ENCODE results near the gene COL23A1. TPM values are rescaled to one million over a fixed set of nuclear protein-coding genes. Genes with fewer than 3 reads are reported as not detected.

The COL23A1 gene
- total and polyA plus RNA-seq, 4 donors, result 0.76 to 4.4 (median 1.3) TPM

DNA sequence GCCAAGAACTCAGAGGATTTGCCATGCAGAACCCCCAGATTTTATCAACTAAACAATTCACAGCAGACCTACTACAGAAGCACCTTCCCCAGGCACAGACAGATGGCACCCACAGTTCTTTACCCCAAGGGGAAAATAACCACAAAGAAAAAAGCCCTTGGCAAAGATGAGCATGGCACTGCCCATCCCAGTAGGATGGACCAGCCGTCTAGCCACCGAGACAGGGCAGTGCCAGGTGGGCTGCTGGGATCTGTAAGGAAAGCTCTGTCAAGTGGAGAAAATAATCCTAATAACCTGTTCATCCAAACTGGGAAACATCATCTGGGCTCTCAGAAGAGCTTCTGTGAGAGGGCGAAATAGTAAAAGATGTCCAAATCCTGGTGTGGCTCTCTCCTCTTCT is 130.0 kb downstream of the COL23A1 start:
- Histone ChIP-seq H3K4me3 (no peak overlapping the region), H3K9me3 (ENCODE audit: control insufficient read depth in 4 of 4, insufficient read depth in 3 of 4, low read length in 3 of 4) (no peaks in the 10 kb centered on the region), H3K36me3 (ENCODE audit: control insufficient read depth in 4 of 4, insufficient read depth in 4 of 4, low read length in 4 of 4) (no peaks in the 10 kb centered on the region), H3K27ac (ENCODE audit: low read depth in 1 of 2, low read length in 1 of 2) (peak overlapping the region in 1 of 2 donors; percentile 69), H3K27me3 (ENCODE audit: control insufficient read depth in 3 of 3, insufficient read depth in 3 of 3, low read length in 2 of 3) (no peaks in the 10 kb centered on the region), H3K4me1 (ENCODE audit: control insufficient read depth in 5 of 5, insufficient read depth in 5 of 5, low read length in 5 of 5) (peaks cover 0 to 9% (median 3%) of the 10 kb centered on the region in 5 donors), H3K9ac (ENCODE audit: insufficient read depth in 1 of 2, low read length in 2 of 2) (no peak overlapping the region)
- DNase-seq, result no peak
- no peak for ATAC-seq (ENCODE audit: insufficient read depth, low FRiP score)
- TF ChIP-seq CTCF (IDR thresholded peaks at IDR 0.05; ENCODE audit: control extremely low read depth, extremely low read depth), result no peak
- WGBS, 2 donors, result 96 to 97% methylated on average over 3 of the region's 3 CpGs

DNA sequence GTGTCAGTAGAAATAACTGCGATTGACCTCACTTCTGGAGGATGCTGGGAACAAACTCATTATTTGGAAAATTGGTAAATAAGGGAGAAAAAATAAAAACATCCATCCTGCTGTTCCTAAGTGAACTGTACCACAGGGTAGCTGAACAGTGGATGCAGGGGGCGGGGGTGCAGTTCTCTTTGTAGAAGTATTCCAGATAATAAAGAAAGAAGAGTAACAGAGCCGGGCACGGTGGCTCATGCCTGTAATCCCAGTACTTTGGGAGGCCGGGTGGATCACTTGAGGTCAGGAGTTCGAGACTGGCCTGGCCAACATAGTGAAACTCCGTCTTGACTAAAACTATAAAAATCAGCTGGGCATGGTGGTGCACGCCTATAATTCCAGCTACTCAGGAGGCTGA is 132.1 kb downstream of the COL23A1 start:
- DNase-seq (no peak), ATAC-seq (ENCODE audit: insufficient read depth, low FRiP score) (no peak)
- no peaks in the 10 kb centered on the region for H3K9me3 ChIP-seq (ENCODE audit: control insufficient read depth in 4 of 4, insufficient read depth in 3 of 4, low read length in 3 of 4)
- 93 to 96% methylated on average over 8 of the region's 8 CpGs for WGBS, 2 donors
- no peak overlapping the region for H3K27ac ChIP-seq (ENCODE audit: low read depth in 1 of 2, low read length in 1 of 2)
- H3K9ac ChIP-seq (ENCODE audit: insufficient read depth in 1 of 2, low read length in 2 of 2), result no peak overlapping the region
- H3K4me1 ChIP-seq (ENCODE audit: control insufficient read depth in 5 of 5, insufficient read depth in 5 of 5, low read length in 5 of 5), result peaks cover 0 to 9% (median 3%) of the 10 kb centered on the region in 5 donors
- no peak for TF ChIP-seq CTCF (IDR thresholded peaks at IDR 0.05; ENCODE audit: control extremely low read depth, extremely low read depth)
- H3K36me3 ChIP-seq (ENCODE audit: control insufficient read depth in 4 of 4, insufficient read depth in 4 of 4, low read length in 4 of 4), result no peaks in the 10 kb centered on the region
- H3K27me3 ChIP-seq (ENCODE audit: control insufficient read depth in 3 of 3, insufficient read depth in 3 of 3, low read length in 2 of 3), result no peaks in the 10 kb centered on the region
- H3K4me3 ChIP-seq, result no peak overlapping the region

GRCh38 chr5:178457471-178457870 is 132.7 kb downstream of the COL23A1 start:
- Histone ChIP-seq H3K27me3 (ENCODE audit: control insufficient read depth in 3 of 3, insufficient read depth in 3 of 3, low read length in 2 of 3) (no peaks in the 10 kb centered on the region), H3K9ac (ENCODE audit: insufficient read depth in 1 of 2, low read length in 2 of 2) (no peak overlapping the region), H3K27ac (ENCODE audit: low read depth in 1 of 2, low read length in 1 of 2) (no peak overlapping the region), H3K9me3 (ENCODE audit: control insufficient read depth in 4 of 4, insufficient read depth in 3 of 4, low read length in 3 of 4) (no peaks in the 10 kb centered on the region), H3K36me3 (ENCODE audit: control insufficient read depth in 4 of 4, insufficient read depth in 4 of 4, low read length in 4 of 4) (no peaks in the 10 kb centered on the region), H3K4me1 (ENCODE audit: control insufficient read depth in 5 of 5, insufficient read depth in 5 of 5, low read length in 5 of 5) (peaks cover 0 to 9% (median 3%) of the 10 kb centered on the region in 5 donors), H3K4me3 (no peak overlapping the region)
- no peak for TF ChIP-seq CTCF (IDR thresholded peaks at IDR 0.05; ENCODE audit: control extremely low read depth, extremely low read depth)
- 96 to 98% methylated on average over 4 of the region's 4 CpGs for WGBS, 2 donors
- DNase-seq (no peak), ATAC-seq (ENCODE audit: insufficient read depth, low FRiP score) (no peak)

DNA sequence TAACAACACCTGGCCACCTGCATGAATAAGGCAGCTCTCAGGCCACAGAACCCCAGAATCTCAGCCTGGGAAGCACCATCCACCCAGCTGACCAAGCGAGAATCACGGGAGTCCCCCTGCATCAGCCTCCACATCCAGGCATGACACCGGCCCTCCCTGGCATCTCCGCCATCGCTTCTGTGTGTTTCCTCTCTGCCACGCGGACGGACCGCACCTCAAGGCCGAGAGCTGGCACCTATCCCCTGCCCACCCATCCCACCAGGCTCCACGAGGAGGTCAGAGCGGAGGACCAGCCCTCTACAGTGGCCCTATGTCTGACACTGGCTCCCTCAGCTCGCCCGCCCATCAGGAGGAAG is 134.7 kb downstream of the COL23A1 start:
- 88 to 98% methylated on average over 14 of the region's 14 CpGs for WGBS, 2 donors
- DNase-seq, result peak in 1 of 3 donors; percentile 5
- TF ChIP-seq CTCF (IDR thresholded peaks at IDR 0.05; ENCODE audit: control extremely low read depth, extremely low read depth), result no peak
- H3K4me1 ChIP-seq (ENCODE audit: control insufficient read depth in 5 of 5, insufficient read depth in 5 of 5, low read length in 5 of 5), result peaks cover 0 to 1% (median 0%) of the 10 kb centered on the region in 5 donors
- H3K9me3 ChIP-seq (ENCODE audit: control insufficient read depth in 4 of 4, insufficient read depth in 3 of 4, low read length in 3 of 4), result no peaks in the 10 kb centered on the region
- H3K27ac ChIP-seq (ENCODE audit: low read depth in 1 of 2, low read length in 1 of 2), result no peak overlapping the region
- no peak overlapping the region for H3K9ac ChIP-seq (ENCODE audit: insufficient read depth in 1 of 2, low read length in 2 of 2)
- no peak overlapping the region for H3K4me3 ChIP-seq
- no peaks in the 10 kb centered on the region for H3K36me3 ChIP-seq (ENCODE audit: control insufficient read depth in 4 of 4, insufficient read depth in 4 of 4, low read length in 4 of 4)
- ATAC-seq (ENCODE audit: insufficient read depth, low FRiP score), result no peak
- no peaks in the 10 kb centered on the region for H3K27me3 ChIP-seq (ENCODE audit: control insufficient read depth in 3 of 3, insufficient read depth in 3 of 3, low read length in 2 of 3)
